ENCODE measurements around the gene SELENOO.

DNA sequence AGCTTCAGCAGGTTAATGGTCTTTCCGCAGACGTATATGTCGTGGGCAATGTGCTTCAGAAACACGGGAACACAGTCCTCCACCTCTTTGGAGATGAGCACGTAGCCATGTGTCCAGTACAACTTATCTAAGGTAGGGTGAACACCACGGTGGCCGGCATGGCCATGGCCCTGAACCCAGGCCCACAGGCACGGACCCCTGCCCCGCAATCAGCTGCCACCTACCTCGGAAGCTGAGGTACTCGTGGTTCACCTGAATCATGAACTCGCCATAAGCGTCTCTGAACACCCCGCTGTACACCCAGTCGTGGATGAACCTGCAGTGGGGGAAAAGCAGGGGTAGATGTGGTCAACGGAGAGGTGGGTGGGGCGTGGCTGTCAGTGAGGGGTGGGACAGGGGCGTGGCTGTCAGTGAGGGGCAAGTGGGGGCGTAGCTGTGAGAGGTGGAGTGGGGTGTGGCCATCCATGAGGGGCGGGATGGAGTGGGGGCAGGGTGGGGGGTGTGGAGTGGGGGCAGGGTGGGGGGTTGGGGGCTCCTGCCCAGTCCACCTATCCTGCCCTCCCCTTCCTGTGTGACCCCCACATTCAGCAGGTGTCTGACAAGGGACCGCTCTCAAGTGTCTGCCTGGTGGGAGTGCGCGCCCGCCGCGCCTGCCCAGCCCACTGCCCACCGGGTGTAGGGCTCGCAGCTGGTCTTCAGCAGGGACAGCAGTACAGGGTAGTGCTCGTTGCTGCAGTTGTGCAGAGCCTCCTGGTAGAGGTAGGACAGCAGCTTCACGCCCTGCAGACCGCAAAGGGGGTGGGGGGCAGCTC, 25.5 kb downstream of the SELENOO start:
- TF ChIP-seq CTCF (conservative IDR thresholded peaks at IDR 0.05; ENCODE audit: low read depth, low read length) (no peak), EZH2phosphoT487 (IDR thresholded peaks at IDR 0.05; ENCODE audit: borderline replicate concordance, low read length) (no peak), EZH2 (IDR thresholded peaks at IDR 0.05; ENCODE audit: low read length, unreplicated experiment) (no peak)

Measured in PC-3 (cell line).